OCI-M2 (cell line): ENCODE measurements around the gene TATDN3.
"Not testable (repeated sequence)": the region's sequence is repeated elsewhere in the genome, so short reads cannot be mapped to it uniquely, and the experiment has no call there.

Experiments used
- DNase-seq: peaks from one replicate; lab custom pipeline; 2025; ENCODE audit not compliant: unreplicated experiment; lab: John Stamatoyannopoulos, UW

The TATDN3 gene

DNA sequence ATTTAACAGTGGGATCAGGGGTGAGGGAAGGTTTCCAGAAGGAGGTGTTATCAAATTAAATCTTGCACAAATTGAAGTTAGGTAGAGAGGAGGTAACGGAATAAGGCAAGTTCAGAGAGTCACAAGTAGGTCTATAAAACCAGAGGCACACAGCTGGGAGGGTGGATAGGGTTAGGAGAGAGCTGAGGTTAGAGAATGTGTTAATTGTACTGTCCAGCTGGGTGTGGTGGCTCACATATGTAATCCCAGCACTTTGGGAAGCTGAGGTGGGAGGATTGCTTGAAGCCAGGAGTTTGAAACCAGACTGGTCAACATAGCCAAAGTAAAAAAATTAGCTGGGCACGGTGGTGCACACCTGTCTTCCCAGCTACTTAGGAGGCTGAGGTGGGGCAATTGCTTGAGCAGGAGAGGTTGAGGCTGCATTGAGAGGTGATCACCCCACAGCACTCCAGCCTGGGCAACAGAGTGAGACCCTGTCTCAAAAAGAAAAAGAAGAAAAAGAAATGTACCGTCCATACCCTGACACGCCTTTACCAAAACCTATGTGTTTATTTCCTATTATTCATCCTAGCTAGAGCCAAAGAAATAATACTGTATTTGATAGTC is 35.6 kb downstream of the TATDN3 start:
- DNase-seq = no peak

DNA sequence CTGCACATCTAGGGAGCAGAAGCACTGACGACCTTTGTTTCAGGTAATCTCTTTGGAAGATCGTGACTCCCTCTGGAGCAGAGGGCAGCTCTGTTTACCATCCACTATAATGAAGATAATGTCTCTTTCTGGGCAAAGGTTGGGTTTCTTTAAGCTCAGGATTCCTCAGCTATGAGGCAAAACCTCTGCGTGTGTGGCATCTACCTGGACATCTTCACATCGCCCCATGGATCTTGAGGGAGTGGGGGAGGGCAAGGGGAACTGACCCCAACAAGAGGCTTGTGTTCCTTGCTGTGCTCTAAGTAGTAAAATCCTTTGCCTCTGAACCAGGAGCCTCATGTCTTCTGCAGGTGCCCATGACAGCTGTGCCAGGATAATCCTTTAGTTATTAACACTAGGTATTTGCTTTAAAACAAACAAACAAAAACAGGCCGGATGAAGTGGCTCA is 36.2 kb downstream of the TATDN3 start:
- no peak for DNase-seq

DNA sequence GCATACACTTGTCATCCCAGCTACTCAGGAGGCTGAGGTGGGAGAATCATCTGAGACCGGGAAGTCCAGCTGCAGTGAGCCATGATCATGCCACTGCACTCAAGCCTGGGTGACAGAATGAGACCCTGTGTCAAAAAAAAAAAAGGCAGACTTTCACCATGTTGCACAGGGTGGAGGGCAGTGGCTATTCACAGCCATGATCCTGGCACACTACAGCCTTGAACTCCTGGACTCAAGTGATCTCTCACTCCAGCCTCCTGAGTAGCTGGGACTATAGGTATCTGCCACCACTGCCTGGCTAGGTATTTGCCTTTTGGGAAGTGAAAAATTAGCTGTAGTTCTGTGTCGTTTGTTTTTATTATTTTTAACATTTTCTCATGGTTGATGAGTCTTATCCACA is 36.7 kb downstream of the TATDN3 start:
- no peak for DNase-seq

DNA sequence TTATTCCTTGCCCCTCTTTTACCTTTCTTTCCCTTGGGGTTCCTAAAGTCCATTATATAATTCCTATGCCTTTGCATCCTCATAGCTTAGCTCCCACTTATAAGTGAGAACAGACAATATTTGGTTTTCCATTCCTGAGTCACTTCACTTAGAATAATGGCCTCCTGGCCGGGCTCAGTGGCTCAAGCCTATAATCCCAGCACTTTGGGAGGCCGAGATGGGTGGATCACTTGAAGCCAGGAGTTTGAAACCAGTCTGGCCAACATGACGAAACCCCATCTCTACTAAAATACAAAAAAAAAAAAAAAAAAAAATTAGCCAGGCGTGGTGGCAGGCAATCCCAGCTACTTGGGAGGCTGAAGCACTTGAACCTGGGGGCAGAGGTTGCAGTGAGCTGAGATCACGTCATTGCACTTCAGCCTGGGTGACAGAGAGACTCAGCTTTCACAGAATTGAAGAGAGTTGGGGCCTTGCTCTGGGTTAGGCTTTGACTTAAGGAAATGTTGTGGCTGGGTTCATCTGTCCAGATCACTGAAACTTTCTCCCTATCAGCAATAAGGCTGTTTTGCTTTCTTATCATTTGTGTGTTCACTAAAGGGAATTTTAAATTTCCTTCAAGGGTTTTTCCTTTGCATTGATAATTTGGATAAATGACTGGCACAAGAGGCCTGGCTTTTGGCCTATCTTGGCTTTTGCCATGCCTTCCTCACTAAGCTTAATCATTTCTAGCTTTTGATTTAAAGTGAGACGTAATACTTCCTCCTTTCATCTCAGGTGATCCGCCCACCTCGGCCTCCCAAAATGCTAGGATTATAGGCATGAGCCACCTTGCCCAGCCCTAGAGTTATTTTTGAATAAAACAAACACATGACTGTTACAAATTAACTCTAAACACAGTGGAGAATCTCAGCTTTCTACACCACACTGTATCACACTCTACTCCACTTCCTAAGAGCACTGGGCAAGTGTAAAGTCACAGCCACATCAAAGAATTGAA is 41.8 kb downstream of the TATDN3 start:
- not testable (repeated sequence) for DNase-seq

DNA sequence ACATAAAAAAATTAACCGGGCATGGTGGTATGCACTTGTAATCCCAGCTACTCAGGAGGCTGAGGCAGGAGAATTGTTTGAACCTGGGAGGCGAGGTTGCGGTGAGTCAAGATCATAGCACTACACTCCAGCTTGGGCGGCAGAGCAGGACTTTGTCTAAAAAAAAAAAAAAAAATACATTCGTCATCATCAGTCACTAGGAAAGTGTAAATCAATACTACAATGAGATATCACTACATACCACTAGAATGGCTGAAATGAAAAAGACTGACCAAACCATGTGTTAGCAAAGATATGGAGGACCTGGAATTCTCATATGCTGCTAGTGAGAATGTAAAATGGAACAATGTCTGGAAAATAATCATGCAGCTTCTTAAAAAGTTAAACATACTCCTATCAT is 46.5 kb downstream of the TATDN3 start:
- DNase-seq = no peak

DNA sequence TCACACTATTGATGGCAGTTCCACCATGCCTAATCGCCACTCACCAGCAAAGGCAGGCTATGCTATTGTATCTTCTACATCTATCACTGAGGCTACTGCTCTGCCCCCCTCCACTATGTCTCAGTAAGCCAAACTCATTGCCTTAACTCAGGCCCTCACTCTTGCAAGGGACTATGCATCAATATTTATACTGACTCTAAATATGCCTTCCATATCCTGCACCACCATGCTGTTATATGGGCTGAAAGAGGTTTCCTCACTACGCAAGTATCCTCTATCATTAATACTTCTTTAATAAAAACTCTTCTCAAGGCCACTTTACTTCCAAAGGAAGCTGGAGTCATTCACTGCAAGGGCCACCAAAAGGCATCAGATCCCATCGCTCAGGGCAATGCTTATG is 52.8 kb downstream of the TATDN3 start:
- DNase-seq = not testable (repeated sequence)

DNA sequence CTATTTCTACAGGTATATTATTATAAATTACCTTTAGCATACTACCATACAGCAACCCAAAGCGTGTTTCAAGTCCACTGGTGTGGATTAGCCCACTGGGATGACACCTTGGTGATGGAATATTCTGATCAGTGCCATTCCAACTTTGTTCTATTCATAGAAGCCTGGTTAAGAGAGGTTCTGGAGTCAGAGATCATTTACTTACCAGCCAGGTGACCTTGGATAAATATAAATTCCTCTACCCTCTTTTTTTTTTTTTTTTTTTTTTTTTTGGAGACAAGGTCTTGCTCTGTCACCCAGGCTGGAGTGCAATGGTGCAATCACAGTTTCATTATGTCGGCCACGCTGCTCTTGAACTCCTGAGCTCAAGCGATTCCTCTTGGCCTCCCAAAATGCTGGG is 55.9 kb downstream of the TATDN3 start, which contains the start of gene SPATA45:
Gene SPATA45, minus strand, starts transcription at position 101 of the 400 bp plus-strand sequence. CDS start 11,500 bp downstream, outside the sequence.
- no peak for DNase-seq

DNA sequence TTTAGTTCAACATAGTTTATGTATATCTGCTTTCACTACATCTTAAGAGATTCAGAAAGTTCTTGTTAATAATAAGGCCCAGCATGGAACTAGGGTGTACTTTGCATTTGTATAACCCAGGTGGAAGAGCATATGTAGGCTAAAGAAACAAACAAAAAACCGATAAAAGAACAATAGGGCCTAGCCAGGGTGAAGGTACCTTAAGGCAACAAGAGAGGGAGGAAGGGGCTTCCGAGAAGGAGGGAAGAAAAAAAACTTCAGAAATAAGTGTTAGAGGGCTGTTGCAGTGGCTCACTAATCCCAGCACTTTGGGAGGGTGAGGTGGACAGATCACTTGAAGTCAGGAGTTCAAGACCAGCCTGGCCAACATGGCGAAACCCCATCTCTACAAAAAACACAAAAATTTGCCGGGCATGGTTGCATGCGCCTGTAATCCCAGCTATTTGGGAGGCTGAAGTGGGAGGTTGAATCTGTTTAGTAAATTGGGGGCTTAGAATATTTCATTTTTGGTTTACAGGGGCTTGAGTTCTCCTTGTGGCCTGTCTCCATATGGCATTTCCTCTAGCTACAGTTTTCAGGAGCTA is 60.5 kb downstream of the TATDN3 start:
- DNase-seq = no peak

DNA sequence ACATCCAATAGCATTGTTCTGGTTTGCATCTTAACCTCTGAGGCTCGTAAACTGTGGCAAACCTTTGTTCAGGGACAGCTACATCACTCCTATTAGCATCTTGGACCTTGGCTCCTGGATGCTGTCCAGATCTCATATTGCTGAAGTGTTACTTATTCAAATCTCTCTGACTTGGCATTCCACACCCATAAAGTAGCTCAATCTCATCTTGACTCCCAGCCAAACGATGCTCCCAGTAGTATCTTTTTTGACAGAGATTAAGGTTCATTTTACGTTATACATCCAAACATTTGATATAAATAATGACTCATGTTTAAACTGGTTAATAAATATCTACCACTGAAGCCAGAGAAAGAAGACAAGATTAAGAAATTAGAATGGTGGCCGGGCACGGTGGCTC is 62.0 kb downstream of the TATDN3 start:
- DNase-seq = no peak

DNA sequence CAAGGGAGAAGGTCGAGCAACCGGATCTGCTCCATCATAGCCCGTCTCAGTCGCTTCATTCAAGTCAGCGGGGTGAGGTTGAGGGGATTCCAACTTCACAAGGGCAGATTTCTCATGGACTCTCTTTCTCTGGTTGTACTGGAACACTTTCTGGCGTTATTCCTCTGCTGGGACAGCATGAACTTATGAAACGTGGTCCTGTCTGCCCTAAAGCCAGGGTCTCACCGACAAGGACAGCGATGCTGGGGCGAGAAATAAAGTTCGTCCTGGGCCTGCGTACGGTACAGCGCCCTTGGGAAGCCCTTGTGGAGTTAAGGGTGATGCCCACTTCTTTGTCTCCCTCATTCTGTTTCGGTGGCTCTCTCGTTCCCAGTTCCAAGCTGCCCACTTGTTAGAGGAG is 65.1 kb downstream of the TATDN3 start:
- no peak for DNase-seq

DNA sequence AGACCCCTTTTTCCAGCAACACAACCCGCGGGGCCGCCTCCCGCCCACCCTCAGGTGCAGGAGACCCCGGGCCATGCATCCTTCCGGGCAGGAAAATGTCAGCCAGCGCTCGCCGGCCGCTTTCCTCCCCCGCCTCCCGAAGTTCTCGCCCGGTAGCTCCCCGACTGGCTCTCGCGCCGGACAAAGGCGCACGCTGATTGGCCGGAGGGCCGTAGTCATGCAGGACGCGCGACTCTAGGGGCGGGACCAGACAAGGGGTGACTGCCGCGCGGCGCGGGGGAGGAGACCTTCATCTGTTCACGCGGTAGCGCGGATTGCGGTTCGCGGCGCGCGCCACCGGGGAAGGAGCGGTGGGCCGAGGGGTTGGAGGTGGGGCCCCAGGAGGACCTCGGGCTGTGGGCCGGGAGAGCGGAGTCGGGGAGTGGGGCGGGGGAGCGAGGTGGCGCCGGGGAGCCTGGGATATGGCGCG is 66.3 kb downstream of the TATDN3 start, which contains the start of gene FLVCR1:
Gene FLVCR1, plus strand, starts transcription at position 284 of the 469 bp plus-strand sequence. Its CDS starts 178 bp downstream, at position 462.
- peak; percentile 24 for DNase-seq

DNA sequence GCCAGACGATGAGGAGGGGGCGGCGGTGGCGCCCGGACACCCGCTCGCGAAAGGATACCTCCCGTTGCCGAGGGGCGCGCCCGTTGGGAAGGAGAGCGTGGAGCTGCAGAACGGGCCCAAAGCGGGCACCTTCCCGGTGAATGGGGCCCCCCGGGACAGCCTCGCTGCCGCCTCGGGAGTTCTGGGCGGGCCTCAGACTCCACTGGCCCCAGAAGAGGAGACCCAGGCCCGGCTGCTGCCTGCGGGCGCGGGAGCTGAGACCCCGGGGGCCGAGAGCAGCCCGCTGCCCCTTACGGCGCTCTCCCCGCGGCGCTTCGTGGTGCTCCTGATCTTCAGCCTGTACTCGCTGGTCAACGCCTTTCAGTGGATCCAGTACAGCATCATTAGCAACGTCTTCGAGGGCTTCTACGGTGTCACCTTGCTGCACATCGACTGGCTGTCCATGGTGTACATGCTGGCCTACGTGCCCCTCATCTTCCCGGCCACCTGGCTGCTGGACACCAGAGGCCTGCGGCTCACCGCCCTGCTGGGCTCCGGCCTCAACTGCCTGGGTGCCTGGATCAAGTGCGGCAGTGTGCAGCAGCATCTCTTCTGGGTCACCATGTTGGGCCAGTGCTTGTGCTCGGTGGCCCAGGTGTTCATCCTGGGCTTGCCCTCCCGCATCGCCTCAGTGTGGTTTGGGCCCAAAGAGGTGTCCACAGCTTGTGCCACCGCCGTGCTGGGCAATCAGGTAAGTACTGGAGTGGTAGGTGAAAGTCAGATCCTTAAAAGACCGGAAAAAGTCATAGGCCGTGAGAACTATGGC is 67.0 kb downstream of the TATDN3 start:
- DNase-seq = no peak

DNA sequence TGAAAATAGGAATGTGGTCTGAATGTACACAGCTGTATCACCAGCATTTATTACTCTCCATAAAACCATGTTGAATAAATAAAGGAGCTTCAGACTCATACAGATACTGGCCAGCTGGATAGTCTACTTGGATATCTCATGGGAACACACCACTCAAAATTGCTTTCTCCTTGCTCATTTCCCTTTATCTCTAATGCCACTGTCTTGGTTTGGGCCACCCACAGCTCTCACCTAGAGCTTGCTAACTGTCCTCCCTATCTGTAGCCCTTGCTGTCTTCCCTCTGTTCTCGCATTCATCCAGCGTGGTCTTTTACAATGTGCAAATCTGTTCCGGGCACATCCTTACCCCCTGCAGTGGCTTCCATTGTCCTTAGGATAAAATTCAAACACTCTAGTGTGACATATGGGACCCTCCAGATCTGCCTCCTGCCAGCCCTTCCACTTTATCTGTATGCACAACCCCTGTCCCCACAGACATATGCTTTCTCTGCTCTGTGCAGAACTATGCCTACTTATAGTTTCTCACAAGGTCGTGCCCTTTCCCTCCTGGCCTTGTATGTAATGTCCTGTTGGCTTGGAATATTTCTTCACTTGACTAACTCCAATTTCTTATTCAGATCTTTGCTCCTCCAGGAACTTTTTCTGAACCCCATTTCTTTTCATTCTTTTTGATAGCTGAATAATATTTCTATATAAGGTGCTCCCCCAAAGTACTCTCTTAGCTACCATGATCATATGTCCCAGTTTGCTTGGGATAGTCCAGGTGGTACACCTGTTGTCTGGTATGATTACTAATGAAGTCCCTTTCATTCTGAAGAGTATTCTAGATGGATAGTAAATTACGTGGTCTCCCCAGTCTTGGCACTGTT is 69.3 kb downstream of the TATDN3 start:
- peak; percentile 75 for DNase-seq

DNA sequence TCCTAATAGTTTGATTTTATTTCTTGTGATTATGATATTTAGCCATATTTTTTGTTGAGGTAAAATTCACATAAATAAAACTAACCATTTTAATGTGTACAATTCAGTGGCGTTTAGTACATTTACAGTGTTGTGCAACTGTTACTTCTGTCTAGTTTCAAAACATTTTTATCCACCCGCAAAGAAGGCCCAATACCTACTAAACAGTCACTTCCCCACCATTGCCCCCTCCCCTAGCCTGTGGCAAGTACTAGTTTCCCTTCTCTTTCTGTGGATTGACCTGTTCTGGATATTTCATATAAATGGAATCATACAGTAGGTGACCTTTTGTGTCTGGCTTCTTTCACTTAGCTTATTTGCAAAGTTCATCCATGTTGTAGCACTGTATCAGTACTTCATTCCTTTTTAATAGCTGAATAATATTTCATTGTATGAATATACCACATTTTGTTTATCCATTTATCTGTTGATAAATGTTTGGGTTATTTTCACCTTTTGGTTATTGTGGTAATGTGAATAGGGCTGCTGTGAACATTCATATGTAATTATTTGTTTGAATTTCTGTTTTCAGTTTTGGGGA is 70.5 kb downstream of the TATDN3 start:
- no peak for DNase-seq

DNA sequence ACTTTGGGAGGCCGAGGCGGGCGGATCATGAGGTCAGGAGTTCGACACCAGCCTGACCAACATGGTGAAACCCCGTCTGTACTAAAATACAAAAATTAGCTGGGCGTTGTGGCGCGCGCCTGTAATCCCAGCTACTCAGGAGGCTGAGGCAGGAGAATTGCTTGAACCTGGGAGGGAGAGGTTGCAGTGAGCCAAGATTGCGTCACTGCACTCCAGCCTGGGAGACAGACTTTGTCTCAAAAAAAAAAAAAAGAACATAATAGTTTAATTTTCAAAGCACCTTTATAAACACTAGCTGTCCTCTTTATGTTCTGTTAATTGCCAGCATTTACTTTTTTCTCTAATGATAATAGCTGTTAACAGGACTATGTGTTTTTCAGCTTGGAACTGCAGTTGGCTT is 71.7 kb downstream of the TATDN3 start:
- not testable (repeated sequence) for DNase-seq

DNA sequence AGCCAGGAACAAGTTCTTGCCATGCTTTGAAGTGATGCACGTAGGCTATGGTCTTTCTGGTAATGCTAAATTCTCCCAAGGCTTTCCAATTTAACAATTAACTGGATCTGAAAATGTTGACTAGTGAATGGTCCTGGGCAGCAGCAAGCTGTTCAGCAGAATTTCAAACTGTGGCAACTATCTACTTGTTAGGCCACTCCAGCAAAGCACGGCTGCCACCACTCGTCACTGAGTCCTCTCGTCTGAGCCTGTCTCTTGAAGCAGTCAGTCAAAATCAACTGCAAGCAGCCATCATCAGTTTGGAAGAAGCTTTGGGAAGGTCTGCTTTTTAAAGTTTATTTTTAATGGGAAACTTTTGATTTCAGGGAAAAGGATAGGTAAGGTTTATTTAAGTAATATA is 72.5 kb downstream of the TATDN3 start:
- no peak for DNase-seq
